A549 (cell line): ENCODE results near the gene PARP2. TPM values are rescaled to one million over a fixed set of nuclear protein-coding genes. Genes with fewer than 3 reads are reported as not detected.

Experiments
- ATAC-seq, 2 experiments: fragments of 200-7000 bp in 1 of 2; fragments of >200 bp in 1 of 2; cut with Nextera tagmentation in 1 of 2; cut with Tn5 transposase in 1 of 2; 3 replicates each; pipeline versions ENCODE4 v1.8.0 to v1.9.1; 2018 to 2020; ENCODE audit warnings: mild to moderate bottlenecking in 1 of 2, moderate library complexity in 1 of 2
- CTCF ChIA-PET: fragments of 300-600 bp; sonication (Branson Sonifier 250); formaldehyde crosslinking; extraction: SDS; loops from one replicate; lab custom pipeline; 2021; ENCODE audit warnings: antibody characterized with exemption, inconsistent platforms; lab: Yijun Ruan, JAX
- POLR2A ChIA-PET: fragments of 350-600 bp; formaldehyde crosslinking; extraction: SDS; loops from one replicate; lab custom pipeline; 2021; ENCODE audit warnings: antibody characterized with exemption, inconsistent platforms; lab: Yijun Ruan, JAX
- DNase-seq, 2 experiments: peaks; one replicate each; pipeline versions ENCODE4 v3.0.0 to v3.0.0-alpha.2; 2011 to 2016; ENCODE audit warnings: low read depth in 1 of 2, low spot score in 1 of 2
- FAIRE-seq: peaks from 2 replicates; lab custom pipeline; 2011; peaks lifted over from hg19 to GRCh38; lab: Jason Lieb, UNC
- H3K27ac ChIP-seq, 2 experiments: fragments of >200 bp; sonication (Bioruptor Twin); formaldehyde crosslinking; 3 replicates each; pipeline ENCODE4 v1.5.1; 2016 to 2017
- H3K4me1 ChIP-seq: fragments of >200 bp; sonication (Bioruptor Twin); formaldehyde crosslinking; 3 replicates; pipeline ENCODE4 v1.6.1; 2016
- H3K4me2 ChIP-seq: fragments of >200 bp; sonication (Bioruptor Twin); formaldehyde crosslinking; 3 replicates; pipeline ENCODE4 v1.6.1; 2016
- H3K4me3 ChIP-seq: fragments of >200 bp; sonication (Bioruptor Twin); formaldehyde crosslinking; 3 replicates; pipeline ENCODE4 v1.5.1; 2016
- H3K9me3 ChIP-seq: fragments of >200 bp; sonication (Bioruptor Twin); formaldehyde crosslinking; 3 replicates; pipeline ENCODE4 v1.6.1; 2016
- ATOH8 ChIP-seq: fragments of 250-450 bp; sonication (Bioruptor Pico); IDR thresholded peaks from 2 replicates; pipeline ENCODE4 v1.5.0; 2020; ENCODE audit warnings: low read depth, mild to moderate bottlenecking, moderate library complexity
- CBX2 ChIP-seq: fragments of 200-600 bp; sonication (generic); IDR thresholded peaks from 2 replicates; pipeline ENCODE4 v1.6.1; 2016; ENCODE audit warnings: low read depth, mild to moderate bottlenecking, borderline replicate concordance
- CEBPB ChIP-seq, 2 experiments: fragments of >200 bp in 1 of 2; sonication (Bioruptor Twin) in 1 of 2; formaldehyde crosslinking in 1 of 2; IDR thresholded peaks; 2 replicates each; pipeline ENCODE4 v1.6.1; 2012 to 2016
- CHD2 ChIP-seq: fragments of 150-350 bp; IDR thresholded peaks from 2 replicates; pipeline ENCODE4 v1.6.1; 2014; ENCODE audit warnings: low read length; ENCODE audit not compliant: partially characterized antibody
- CHD4 ChIP-seq: fragments of 200-600 bp; sonication (generic); IDR thresholded peaks from 2 replicates; pipeline ENCODE4 v1.6.1; 2016; ENCODE audit warnings: antibody characterized with exemption, mild to moderate bottlenecking, borderline replicate concordance
- EHMT2 ChIP-seq: fragments of 200-600 bp; sonication (generic); IDR thresholded peaks from 2 replicates; pipeline ENCODE4 v1.6.1; 2016; ENCODE audit warnings: antibody characterized with exemption, low read depth, mild to moderate bottlenecking, moderate library complexity
- EP300 ChIP-seq, 2 experiments: fragments of >200 bp; sonication (Bioruptor Twin); formaldehyde crosslinking; IDR thresholded peaks; 2 replicates in 1 of 2; 3 replicates in 1 of 2; pipeline ENCODE4 v1.6.1; 2016 to 2017
- ESRRA ChIP-seq: fragments of 150-350 bp; IDR thresholded peaks from 2 replicates; pipeline ENCODE4 v1.6.1; 2014; ENCODE audit warnings: mild to moderate bottlenecking, low read length, borderline replicate concordance
- FOSB ChIP-seq: fragments of 250-450 bp; sonication (Bioruptor Pico); IDR thresholded peaks from 2 replicates; pipeline ENCODE4 v1.5.0; 2020; ENCODE audit warnings: mild to moderate bottlenecking, moderate library complexity
- FOXS1 ChIP-seq: fragments of 250-450 bp; sonication (Bioruptor Pico); IDR thresholded peaks from 2 replicates; pipeline ENCODE4 v1.5.0; 2020; ENCODE audit warnings: mild to moderate bottlenecking, moderate library complexity
- GATA3 ChIP-seq: IDR thresholded peaks from 2 replicates; pipeline ENCODE4 v1.6.1; 2012; ENCODE audit warnings: borderline replicate concordance
- HDAC2 ChIP-seq: fragments of 200-600 bp; sonication (generic); IDR thresholded peaks from 2 replicates; pipeline ENCODE4 v1.6.1; 2016
- HEYL ChIP-seq: fragments of 250-450 bp; sonication (Bioruptor Pico); IDR thresholded peaks from 2 replicates; pipeline ENCODE4 v1.8.0; 2021; ENCODE audit warnings: mild to moderate bottlenecking, moderate library complexity
- HOXA7 ChIP-seq: fragments of 250-450 bp; sonication (Bioruptor Pico); IDR thresholded peaks from 2 replicates; pipeline ENCODE4 v1.5.0; 2020; ENCODE audit warnings: mild to moderate bottlenecking, moderate library complexity
- JUN ChIP-seq, 2 experiments: fragments of >200 bp; sonication (Bioruptor Twin); formaldehyde crosslinking; IDR thresholded peaks; 2 replicates in 1 of 2; 3 replicates in 1 of 2; pipeline ENCODE4 v1.6.1; 2016 to 2017
- MAFK ChIP-seq: fragments of 450-650 bp; IDR thresholded peaks from 2 replicates; pipeline ENCODE4 v1.6.1; 2014; ENCODE audit not compliant: partially characterized antibody
- MAX ChIP-seq: IDR thresholded peaks from 2 replicates; pipeline ENCODE4 v1.6.1; 2012
- MAZ ChIP-seq: fragments of 150-350 bp; IDR thresholded peaks from 2 replicates; pipeline ENCODE4 v1.6.1; 2014; ENCODE audit warnings: antibody characterized with exemption, low read depth, low read length, borderline replicate concordance
- MYC ChIP-seq: IDR thresholded peaks from 2 replicates; pipeline ENCODE4 v1.6.1; 2012; ENCODE audit warnings: mild to moderate bottlenecking, inconsistent platforms, low read length, improper control_type of control experiment, borderline replicate concordance
- NFE2L2 ChIP-seq: fragments of 150-350 bp; conservative IDR thresholded peaks from 2 replicates; pipeline ENCODE4 v1.6.1; 2014; ENCODE audit warnings: low read length
- NPAS2 ChIP-seq: fragments of 250-450 bp; sonication (Bioruptor Pico); IDR thresholded peaks from 2 replicates; pipeline ENCODE4 v1.8.0; 2022; ENCODE audit warnings: mild to moderate bottlenecking, moderate library complexity, borderline replicate concordance
- NR3C1 ChIP-seq: fragments of >200 bp; sonication (Bioruptor Twin); formaldehyde crosslinking; IDR thresholded peaks from 3 replicates; pipeline ENCODE4 v1.6.1; 2017
- PHF8 ChIP-seq: fragments of 200-600 bp; sonication (generic); IDR thresholded peaks from 2 replicates; pipeline ENCODE4 v1.6.1; 2016; ENCODE audit warnings: low read depth, mild to moderate bottlenecking, antibody characterized with exemption, moderate library complexity, borderline replicate concordance
- POLR2A ChIP-seq: IDR thresholded peaks from 2 replicates; pipeline ENCODE4 v1.6.1; 2012; ENCODE audit warnings: mild to moderate bottlenecking, low read length
- POLR2AphosphoS2 ChIP-seq: conservative IDR thresholded peaks from 2 replicates; pipeline ENCODE4 v1.6.1; 2012; ENCODE audit warnings: low read length, improper control_type of control experiment, inconsistent platforms
- RARB ChIP-seq: fragments of 250-450 bp; sonication (Bioruptor Pico); IDR thresholded peaks from 2 replicates; pipeline ENCODE4 v1.8.0; 2021; ENCODE audit warnings: mild to moderate bottlenecking, moderate library complexity
- RNF2 ChIP-seq: fragments of 200-600 bp; sonication (generic); IDR thresholded peaks from 2 replicates; pipeline ENCODE4 v1.6.1; 2016; ENCODE audit warnings: low read depth, mild to moderate bottlenecking, antibody characterized with exemption, moderate library complexity, borderline replicate concordance
- SREBF2 ChIP-seq: fragments of 450-650 bp; IDR thresholded peaks from 2 replicates; pipeline ENCODE4 v1.6.1; 2014; ENCODE audit warnings: mild to moderate bottlenecking, moderate library complexity
- TP53 ChIP-seq: fragments of 250-450 bp; sonication (Bioruptor Pico); IDR thresholded peaks from 2 replicates; pipeline ENCODE4 v1.5.0; 2021; ENCODE audit warnings: mild to moderate bottlenecking, moderate library complexity
- ZNF302 ChIP-seq: fragments of 250-450 bp; sonication (Bioruptor Pico); IDR thresholded peaks from 2 replicates; pipeline ENCODE4 v1.9.0; 2021; ENCODE audit warnings: inconsistent platforms, mild to moderate bottlenecking, moderate library complexity
- WGBS: methylation state at CpG from one replicate; pipeline ENCODE4 v1.1.6; 2017; ENCODE audit errors: missing lambda C conversion rate; 5-methylcytosine and 5-hydroxymethylcytosine counted together
- polyA plus RNA-seq, 4 experiments: library from polyadenylated mRNA; depleted of rRNA in 3 of 4; stranded (reverse); fragments of >200 nt; fragmentation: RNase III in 1 of 4; extraction: RNeasy Plus Mini Kit Qiagen cat#74134 plus additional on column Dnase treatment in 1 of 4; gene quantifications; 2 replicates in 3 of 4; 3 replicates in 1 of 4; pipeline ENCODE4 v1.2.3, GENCODE V29; 2011 to 2017
- TF ChIP-seq, protein P1 (sequence below): fragments of >200 bp; sonication (Bioruptor Twin); formaldehyde crosslinking; IDR thresholded peaks from 3 replicates; pipeline ENCODE4 v1.5.1; 2016
- TF ChIP-seq, protein P2 (sequence below): IDR thresholded peaks from 2 replicates; pipeline ENCODE4 v1.6.1; 2012; ENCODE audit warnings: low read depth, borderline replicate concordance
- TF ChIP-seq, protein P3 (sequence below): fragments of 250-450 bp; sonication (Bioruptor Pico); IDR thresholded peaks from 2 replicates; pipeline ENCODE4 v1.5.0; 2021; ENCODE audit warnings: mild to moderate bottlenecking, moderate library complexity, borderline replicate concordance

PARP2 gene
- polyA plus RNA-seq, 2 of the 4 experiments (the other 2 are of a cell fraction): 42.3 to 43.4 TPM

DNA sequence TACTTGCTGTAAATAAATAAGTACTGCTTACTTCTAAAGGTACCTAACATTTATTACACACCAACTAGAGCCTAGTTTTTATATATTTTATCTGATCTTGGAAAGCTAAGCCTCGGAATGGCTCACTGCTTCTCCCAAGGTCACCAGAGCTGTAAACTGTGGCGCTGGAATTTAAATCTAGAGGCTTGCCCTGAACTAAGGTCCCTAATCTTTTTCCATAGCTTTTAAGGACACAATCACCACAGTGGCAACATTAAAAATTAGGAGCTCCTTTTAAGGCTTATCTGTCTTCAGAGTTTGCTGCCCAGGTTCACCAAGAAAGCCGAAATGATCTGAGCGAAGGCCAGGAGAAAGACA is 11.0 kb upstream of the PARP2 start:
- ATAC-seq: peak; percentile 19 to 28; a peak in 3 of 6 replicates
- WGBS: 5% methylated on average over 4 of the region's 4 CpGs
- H3K4me3 ChIP-seq: peak overlapping the region; percentile 84
- peak overlapping the region; percentile 81 to 87 for H3K27ac ChIP-seq
- FAIRE-seq: no peak
- ChIA-PET POLR2A (interaction anchor here (2.4 kb wide), 1 partner anchor 10 kb away, joined by 53 read pairs; the partner anchor contains the start of gene PARP2), CTCF (interaction anchor here (3.2 to 5.8 kb wide), 2 partner anchors 10 to 276 kb away, joined by 19 to 37 read pairs; partner anchors contain the start of gene PARP2)
- H3K4me1 ChIP-seq: peaks cover 42% of the 10 kb centered on the region
- no peak for DNase-seq
- H3K4me2 ChIP-seq: peak overlapping the region; percentile 68
- no peak for TF ChIP-seq CHD2
- peak; percentile 73; the same call in 1 of the 2 replicates for TF ChIP-seq ESRRA
- H3K9me3 ChIP-seq: no peaks in the 10 kb centered on the region

DNA sequence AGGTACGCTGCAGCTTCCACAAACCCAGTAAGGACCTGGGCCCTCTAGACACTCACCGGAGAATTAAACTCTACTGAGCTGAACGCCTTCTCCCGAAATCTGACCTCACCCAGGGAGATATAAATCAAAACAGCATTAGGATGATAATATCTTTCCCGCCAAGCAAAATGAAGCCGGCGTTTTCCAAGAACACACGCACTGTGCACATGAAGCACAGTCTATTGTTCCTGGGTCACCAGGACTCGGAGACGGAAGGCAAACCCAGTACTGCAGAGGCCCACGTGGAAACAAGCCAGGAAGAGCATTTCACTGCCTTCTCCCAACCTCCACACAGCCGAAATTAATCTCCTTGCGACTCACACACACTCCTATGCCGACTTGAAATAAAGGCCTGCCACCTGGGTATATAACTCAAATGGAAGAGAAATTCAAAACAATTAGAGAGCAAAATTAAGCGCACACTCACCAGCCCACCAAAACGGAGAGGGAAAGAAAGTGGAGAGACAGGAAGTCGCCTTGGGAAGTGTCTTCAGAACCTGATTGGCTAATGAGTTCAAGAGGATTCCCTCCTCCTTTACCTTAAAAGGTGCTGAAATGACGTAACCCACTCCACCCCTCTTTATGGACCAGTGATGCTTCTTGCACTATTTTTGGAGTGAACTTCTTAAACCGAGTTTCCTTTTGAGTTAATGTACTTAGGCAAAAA is 10.5 kb upstream of the PARP2 start, which contains the start of gene CCNB1IP1:
CCNB1IP1 (minus strand) TSS at position 492 of the 706 bp plus-strand sequence. CDS start 16,756 bp downstream, outside the sequence.
- no peaks in the 10 kb centered on the region for H3K9me3 ChIP-seq
- H3K27ac ChIP-seq: peak within 1 kb of the TSS; percentile 81 to 87
- DNase-seq (peak; percentile 93 to 95), FAIRE-seq (peak; percentile 99), ATAC-seq (peak; percentile 99 to 100)
- peak within 1 kb of the TSS; percentile 68 for H3K4me2 ChIP-seq
- POLR2A ChIA-PET: interaction anchor here (1.4 to 2.4 kb wide), 2 partner anchors 10 to 129 kb away, joined by 3 to 53 read pairs; partner anchors contain the start of genes PARP2 and PIP4P1
- WGBS: under 1% methylated on average over 19 of the region's 19 CpGs
- H3K4me1 ChIP-seq: peaks cover 36% of the 10 kb centered on the region
- peak within 1 kb of the TSS; percentile 84 for H3K4me3 ChIP-seq
- CTCF ChIA-PET: interaction anchor here (1.0 to 5.8 kb wide), 4 partner anchors 10 to 275 kb away, joined by 3 to 37 read pairs (median 11); partner anchors contain the start of gene PARP2
- no peak for TF ChIP-seq MAZ
- TF ChIP-seq FOXS1 (CRISPR knock-in tag): no peak
- TF ChIP-seq HDAC2: no peak
- no peak for TF ChIP-seq SREBF2
- TF ChIP-seq HOXA7: no peak
- TF ChIP-seq EP300 (IDR thresholded peaks at IDR 0.05): no peak
- no peak for TF ChIP-seq NPAS2 (CRISPR knock-in tag)
- peak; percentile 17 for TF ChIP-seq MAFK
- no peak for TF ChIP-seq CBX2
- TF ChIP-seq, protein P1, sequence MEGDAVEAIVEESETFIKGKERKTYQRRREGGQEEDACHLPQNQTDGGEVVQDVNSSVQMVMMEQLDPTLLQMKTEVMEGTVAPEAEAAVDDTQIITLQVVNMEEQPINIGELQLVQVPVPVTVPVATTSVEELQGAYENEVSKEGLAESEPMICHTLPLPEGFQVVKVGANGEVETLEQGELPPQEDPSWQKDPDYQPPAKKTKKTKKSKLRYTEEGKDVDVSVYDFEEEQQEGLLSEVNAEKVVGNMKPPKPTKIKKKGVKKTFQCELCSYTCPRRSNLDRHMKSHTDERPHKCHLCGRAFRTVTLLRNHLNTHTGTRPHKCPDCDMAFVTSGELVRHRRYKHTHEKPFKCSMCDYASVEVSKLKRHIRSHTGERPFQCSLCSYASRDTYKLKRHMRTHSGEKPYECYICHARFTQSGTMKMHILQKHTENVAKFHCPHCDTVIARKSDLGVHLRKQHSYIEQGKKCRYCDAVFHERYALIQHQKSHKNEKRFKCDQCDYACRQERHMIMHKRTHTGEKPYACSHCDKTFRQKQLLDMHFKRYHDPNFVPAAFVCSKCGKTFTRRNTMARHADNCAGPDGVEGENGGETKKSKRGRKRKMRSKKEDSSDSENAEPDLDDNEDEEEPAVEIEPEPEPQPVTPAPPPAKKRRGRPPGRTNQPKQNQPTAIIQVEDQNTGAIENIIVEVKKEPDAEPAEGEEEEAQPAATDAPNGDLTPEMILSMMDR: no peak
- TF ChIP-seq POLR2A: peak; percentile 36; the same call in 1 of the 2 replicates
- TF ChIP-seq TP53 (CRISPR knock-in tag): no peak
- TF ChIP-seq, protein P2, sequence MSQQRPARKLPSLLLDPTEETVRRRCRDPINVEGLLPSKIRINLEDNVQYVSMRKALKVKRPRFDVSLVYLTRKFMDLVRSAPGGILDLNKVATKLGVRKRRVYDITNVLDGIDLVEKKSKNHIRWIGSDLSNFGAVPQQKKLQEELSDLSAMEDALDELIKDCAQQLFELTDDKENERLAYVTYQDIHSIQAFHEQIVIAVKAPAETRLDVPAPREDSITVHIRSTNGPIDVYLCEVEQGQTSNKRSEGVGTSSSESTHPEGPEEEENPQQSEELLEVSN: peak; percentile 35; the same call in 1 of the 2 replicates
- peak in 1 of 2 experiments; percentile 65; a peak in 2 of 4 replicates for TF ChIP-seq CEBPB (IDR thresholded peaks at IDR 0.05)
- TF ChIP-seq GATA3: no peak
- TF ChIP-seq POLR2AphosphoS2: no peak
- TF ChIP-seq MYC: peak; percentile 83; the same call in 1 of the 2 replicates
- no peak for TF ChIP-seq CHD4
- no peak for TF ChIP-seq EHMT2
- no peak for TF ChIP-seq RNF2
- TF ChIP-seq MAX: peak; percentile 89
- no peak for TF ChIP-seq FOSB (CRISPR knock-in tag)
- TF ChIP-seq JUN (IDR thresholded peaks at IDR 0.05): peak; percentile 83; a peak in 4 of 5 replicates
- peak; percentile 57; the same call in 1 of the 2 replicates for TF ChIP-seq PHF8
- TF ChIP-seq ATOH8: no peak
- TF ChIP-seq HEYL (CRISPR knock-in tag): no peak
- no peak for TF ChIP-seq ZNF302 (CRISPR knock-in tag)
- TF ChIP-seq, protein P3, sequence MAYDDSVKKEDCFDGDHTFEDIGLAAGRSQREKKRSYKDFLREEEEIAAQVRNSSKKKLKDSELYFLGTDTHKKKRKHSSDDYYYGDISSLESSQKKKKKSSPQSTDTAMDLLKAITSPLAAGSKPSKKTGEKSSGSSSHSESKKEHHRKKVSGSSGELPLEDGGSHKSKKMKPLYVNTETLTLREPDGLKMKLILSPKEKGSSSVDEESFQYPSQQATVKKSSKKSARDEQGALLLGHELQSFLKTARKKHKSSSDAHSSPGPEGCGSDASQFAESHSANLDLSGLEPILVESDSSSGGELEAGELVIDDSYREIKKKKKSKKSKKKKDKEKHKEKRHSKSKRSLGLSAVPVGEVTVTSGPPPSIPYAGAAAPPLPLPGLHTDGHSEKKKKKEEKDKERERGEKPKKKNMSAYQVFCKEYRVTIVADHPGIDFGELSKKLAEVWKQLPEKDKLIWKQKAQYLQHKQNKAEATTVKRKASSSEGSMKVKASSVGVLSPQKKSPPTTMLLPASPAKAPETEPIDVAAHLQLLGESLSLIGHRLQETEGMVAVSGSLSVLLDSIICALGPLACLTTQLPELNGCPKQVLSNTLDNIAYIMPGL (CRISPR knock-in tag): no peak
- no peak for TF ChIP-seq NR3C1
- no peak for TF ChIP-seq RARB (CRISPR knock-in tag)
- TF ChIP-seq NFE2L2: no peak
